Nasal cavity respiratory epithelium epithelial cell of viscerocranial mucosa (primary cell): ENCODE data around the gene HTR1D. TPM values are rescaled to one million over a fixed set of nuclear protein-coding genes. Genes with fewer than 3 reads are reported as not detected.

Source experiments
- total RNA-seq: library from RNA; depleted of rRNA; stranded (reverse); fragments of >200 nt; gene quantifications from 2 replicates; pipeline ENCODE4 v1.2.3, GENCODE V29; 2014

HTR1D gene
- total RNA-seq = under 0.01 and 0.07 TPM in 2 replicates

GRCh38 chr1:23217421-23218115, at the start of gene HTR1D:
Gene HTR1D, minus strand, starts transcription at chr1:23217502. Its CDS starts 23,283 bp downstream, at chr1:23194219.

GRCh38 chr1:23168445-23169194, 48.7 kb downstream of the HTR1D start, which contains the start of gene LUZP1:
Gene LUZP1, minus strand, starts transcription at chr1:23168856.

Other genes with a start within 250 kb of the HTR1D start
- not detected in 2 replicates for gene LACTBL1, start 244.6 kb downstream of the HTR1D start, total RNA-seq
- gene TEX46, start 201.7 kb downstream of the HTR1D start, total RNA-seq = not detected in 2 replicates
- gene KDM1A, start 198.0 kb downstream of the HTR1D start, total RNA-seq = 80.3 and 106 TPM in 2 replicates
- gene LUZP1, start 48.6 kb downstream of the HTR1D start, total RNA-seq = 32.5 and 69.3 TPM in 2 replicates
- 86.5 and 111 TPM in 2 replicates for gene HNRNPR, start 126.8 kb upstream of the HTR1D start, total RNA-seq
- 25.6 and 62.0 TPM in 2 replicates for gene ZNF436, start 152.3 kb upstream of the HTR1D start, total RNA-seq
- 2.1 and 19.4 TPM in 2 replicates for gene TCEA3, start 207.2 kb upstream of the HTR1D start, total RNA-seq